Transverse colon (tissue), 4 donors: ENCODE measurements around the gene METTL8. TPM values are rescaled to one million over a fixed set of nuclear protein-coding genes. Genes with fewer than 3 reads are reported as not detected.
"Not testable (repeated sequence)": the region's sequence is repeated elsewhere in the genome, so short reads cannot be mapped to it uniquely, and the experiment has no call there.

ENCODE experiments used
- DNase-seq: peaks from one replicate; pipeline ENCODE4 v3.0.0-alpha.2; 2019
- H3K27ac ChIP-seq, 4 donors: fragments of 200-600 bp; sonication (generic); 2 replicates each; pipeline ENCODE4 v1.5.1; 2016 to 2018; ENCODE audit warnings: inconsistent platforms in 4 of 4
- H3K27me3 ChIP-seq: fragments of 200-600 bp; sonication (generic); 2 replicates; pipeline ENCODE4 v1.5.1; 2017; ENCODE audit warnings: inconsistent platforms
- H3K36me3 ChIP-seq, 4 donors: fragments of 200-600 bp; sonication (generic); 2 replicates each; pipeline ENCODE4 v1.5.1; 2017 to 2019; ENCODE audit warnings: inconsistent platforms in 4 of 4
- H3K4me1 ChIP-seq, 4 donors: fragments of 200-600 bp; sonication (generic); 2 replicates each; pipeline ENCODE4 v1.5.1; 2017 to 2020; ENCODE audit warnings: inconsistent platforms in 4 of 4
- H3K4me3 ChIP-seq, 4 donors: fragments of 200-600 bp; sonication (generic); 1 replicate in 1 of 4; 2 replicates in 3 of 4; pipeline versions ENCODE4 v1.5.1 to v1.6.1; 2017 to 2019; ENCODE audit warnings: inconsistent platforms in 4 of 4
- H3K9me3 ChIP-seq, 2 donors: fragments of 200-600 bp; sonication (generic); 2 replicates each; pipeline ENCODE4 v1.5.1; 2017 to 2019; ENCODE audit warnings: inconsistent platforms in 2 of 2
- CTCF ChIP-seq, 5 experiments: fragments of 200-600 bp in 3 of 5; fragments of 450-650 bp in 2 of 5; sonication (generic) in 3 of 5; IDR thresholded peaks; 1 replicate in 2 of 5; 2 replicates in 3 of 5; pipeline ENCODE4 v1.5.1; 2016 to 2017; ENCODE audit warnings: antibody characterized with exemption in 5 of 5, inconsistent platforms in 3 of 5, mild to moderate bottlenecking in 2 of 5, moderate library complexity in 1 of 5
- EP300 ChIP-seq: sonication (generic); formaldehyde crosslinking; IDR thresholded peaks from one replicate; pipeline ENCODE4 v1.6.1; 2017; ENCODE audit warnings: antibody characterized with exemption, low read depth
- POLR2A ChIP-seq: fragments of 450-650 bp; IDR thresholded peaks from one replicate; pipeline ENCODE4 v1.6.1; 2016; ENCODE audit warnings: antibody characterized with exemption, mild to moderate bottlenecking, moderate library complexity
- POLR2AphosphoS5 ChIP-seq, 3 donors: sonication (generic); formaldehyde crosslinking; IDR thresholded peaks; one replicate each; pipeline ENCODE4 v1.6.1; 2016; ENCODE audit warnings: antibody characterized with exemption in 3 of 3
- WGBS, 2 donors: methylation state at CpG; one replicate each; pipeline ENCODE4 v1.1.5; 2018; ENCODE audit warnings: low coverage in 1 of 2; 5-methylcytosine and 5-hydroxymethylcytosine counted together
- in situ Hi-C, 4 donors: fragments of 200-750 bp; cut with MboI; loops; one replicate each; pipeline versions ENCODE4 v1.15.0 to v1.15.1; 2017; ENCODE audit warnings: low sequenced_read_pairs in 3 of 4, low pct_ligation_motif_present in 1 of 4, low pct_unique_long_range_greater_than_20kb in 1 of 4
- intact Hi-C: fragments of 100-400 bp; cut with DNase I; formaldehyde crosslinking; loops from one replicate; pipeline ENCODE4 v1.15.1; 2023; ENCODE audit warnings: low total_unique reads
- total RNA-seq, 4 donors: library from RNA; depleted of rRNA; stranded (reverse); fragments of >200 nt; gene quantifications; one replicate each; pipeline ENCODE4 v1.1.0, GENCODE V29; 2016

The METTL8 gene
- total RNA-seq, 4 donors from 2014 or later = 6.7 to 64.5 (median 22.1) TPM

GRCh38 chr2:171360905-171361304 is 72.9 kb downstream of the METTL8 start:
- no peak overlapping the region for H3K27ac ChIP-seq
- H3K9me3 ChIP-seq = no peaks in the 10 kb centered on the region
- TF ChIP-seq CTCF (IDR thresholded peaks at IDR 0.05) (no peak), EP300 (no peak), POLR2A (no peak), POLR2AphosphoS5 (IDR thresholded peaks at IDR 0.05) (no peak)
- peaks cover 0 to 12% (median 0%) of the 10 kb centered on the region in 4 donors for H3K36me3 ChIP-seq
- in situ Hi-C loops = no loop called here
- intact Hi-C loops = no loop called here
- H3K4me1 ChIP-seq = no peaks in the 10 kb centered on the region
- no peaks in the 10 kb centered on the region for H3K27me3 ChIP-seq
- H3K4me3 ChIP-seq = no peak overlapping the region
- no peak for DNase-seq
- 79 to 86% methylated on average over 2 of the region's 2 CpGs for WGBS, 2 donors

- H3K4me3 ChIP-seq, H3K36me3 ChIP-seq, H3K27me3 ChIP-seq, H3K27ac ChIP-seq, in situ Hi-C loops, H3K4me1 ChIP-seq, DNase-seq, H3K9me3 ChIP-seq, intact Hi-C loops: not testable (repeated sequence)
- WGBS, 2 donors = 98% methylated on average over 3 of the region's 3 CpGs; no CpG with 5 or more reads in 1 of the 2 donors
Measured at GRCh38 chr2:171353746-171354145, 80.0 kb downstream of the METTL8 start.

- WGBS, 2 donors = 73 to 86% methylated on average over 1 of the region's 1 CpG
- intact Hi-C loops = no loop called here
- peak overlapping the region; percentile 4 to 74 (median 58) for H3K27ac ChIP-seq
Measured at GRCh38 chr2:171348056-171348455, 85.7 kb downstream of the METTL8 start.

DNA sequence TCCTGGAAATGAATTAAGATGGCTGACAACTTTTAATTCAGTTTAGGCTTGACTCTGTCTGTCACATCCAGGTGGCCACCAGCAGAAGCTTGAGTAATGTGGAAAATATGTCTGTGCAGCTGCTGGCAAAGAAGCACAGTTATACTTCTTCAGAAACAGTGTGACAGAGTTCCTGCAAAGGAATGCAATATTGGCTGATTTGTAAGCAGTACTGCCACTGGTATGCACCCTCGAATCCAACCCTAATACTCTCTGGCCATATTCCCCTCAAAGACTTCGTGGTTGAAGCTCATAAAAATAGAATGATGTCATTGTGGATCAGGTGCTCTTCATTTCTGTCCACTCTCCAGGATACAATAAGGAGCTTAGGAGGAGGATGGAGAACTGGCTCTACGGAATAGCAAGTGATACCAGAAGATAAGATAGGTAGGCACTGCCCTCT is 86.2 kb downstream of the METTL8 start:
- H3K27me3 ChIP-seq = no peaks in the 10 kb centered on the region
- intact Hi-C loops (no loop called here), in situ Hi-C loops (no loop called here)
- H3K9me3 ChIP-seq = no peaks in the 10 kb centered on the region
- no peak overlapping the region for H3K4me3 ChIP-seq
- peaks cover 4 to 32% (median 23%) of the 10 kb centered on the region in 4 donors for H3K4me1 ChIP-seq
- TF ChIP-seq POLR2AphosphoS5 (IDR thresholded peaks at IDR 0.05) (peak in 2 of 3 donors; percentile 36 to 44), CTCF (IDR thresholded peaks at IDR 0.05) (no peak), POLR2A (no peak), EP300 (no peak)
- H3K27ac ChIP-seq = peak overlapping the region; percentile 54 to 74 (median 59)
- no peak for DNase-seq
- WGBS, 2 donors = 22 to 36% methylated on average over 3 of the region's 3 CpGs
- no peaks in the 10 kb centered on the region for H3K36me3 ChIP-seq

More at GRCh38 chr2:171348056-171348455, 85.7 kb downstream of the METTL8 start:
- DNase-seq = no peak
- in situ Hi-C loops = no loop called here
- no peaks in the 10 kb centered on the region for H3K9me3 ChIP-seq
- H3K27me3 ChIP-seq = no peaks in the 10 kb centered on the region
- TF ChIP-seq POLR2A (no peak), EP300 (no peak), POLR2AphosphoS5 (IDR thresholded peaks at IDR 0.05) (no peak), CTCF (IDR thresholded peaks at IDR 0.05) (no peak)
- H3K36me3 ChIP-seq = no peaks in the 10 kb centered on the region
- no peak overlapping the region for H3K4me3 ChIP-seq
- H3K4me1 ChIP-seq = peaks cover 4 to 32% (median 23%) of the 10 kb centered on the region in 4 donors
